ENCODE results near the gene LPP. TPM values are rescaled to one million over a fixed set of nuclear protein-coding genes. Genes with fewer than 3 reads are reported as not detected.

LPP gene
- total RNA-seq, 1 donor from 2014 or later, result 218 TPM

DNA sequence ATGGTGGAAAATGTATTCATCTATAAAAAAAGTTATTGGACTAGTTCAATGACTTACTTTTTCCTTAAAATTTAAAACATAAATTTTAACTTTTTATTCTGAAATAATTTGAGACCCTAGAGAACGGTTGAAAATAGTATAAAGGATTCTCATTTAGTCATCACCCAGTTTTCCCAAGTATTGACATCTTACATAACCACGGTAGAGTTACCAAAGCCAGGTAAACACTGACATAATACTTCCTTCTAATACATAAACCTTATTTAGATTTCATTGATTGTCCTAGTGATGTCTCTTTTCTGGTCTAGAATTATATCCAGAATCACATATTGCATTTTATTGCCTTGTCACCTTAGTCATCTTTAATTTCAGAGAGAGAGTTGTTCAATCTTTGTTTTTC lies 319.1 kb downstream of the LPP start:
- Histone ChIP-seq H3K36me3 (ENCODE audit: control insufficient read depth, insufficient read depth, low read length) (no peaks in the 10 kb centered on the region), H3K27me3 (ENCODE audit: control insufficient read depth, insufficient read depth, low read length) (no peaks in the 10 kb centered on the region), H3K4me3 (ENCODE audit: low read depth, low read length) (no peak overlapping the region)
- no peak for DNase-seq (ENCODE audit: low read depth)
- TF ChIP-seq, protein P1, sequence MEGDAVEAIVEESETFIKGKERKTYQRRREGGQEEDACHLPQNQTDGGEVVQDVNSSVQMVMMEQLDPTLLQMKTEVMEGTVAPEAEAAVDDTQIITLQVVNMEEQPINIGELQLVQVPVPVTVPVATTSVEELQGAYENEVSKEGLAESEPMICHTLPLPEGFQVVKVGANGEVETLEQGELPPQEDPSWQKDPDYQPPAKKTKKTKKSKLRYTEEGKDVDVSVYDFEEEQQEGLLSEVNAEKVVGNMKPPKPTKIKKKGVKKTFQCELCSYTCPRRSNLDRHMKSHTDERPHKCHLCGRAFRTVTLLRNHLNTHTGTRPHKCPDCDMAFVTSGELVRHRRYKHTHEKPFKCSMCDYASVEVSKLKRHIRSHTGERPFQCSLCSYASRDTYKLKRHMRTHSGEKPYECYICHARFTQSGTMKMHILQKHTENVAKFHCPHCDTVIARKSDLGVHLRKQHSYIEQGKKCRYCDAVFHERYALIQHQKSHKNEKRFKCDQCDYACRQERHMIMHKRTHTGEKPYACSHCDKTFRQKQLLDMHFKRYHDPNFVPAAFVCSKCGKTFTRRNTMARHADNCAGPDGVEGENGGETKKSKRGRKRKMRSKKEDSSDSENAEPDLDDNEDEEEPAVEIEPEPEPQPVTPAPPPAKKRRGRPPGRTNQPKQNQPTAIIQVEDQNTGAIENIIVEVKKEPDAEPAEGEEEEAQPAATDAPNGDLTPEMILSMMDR (IDR thresholded peaks at IDR 0.05; ENCODE audit: insufficient read depth, low read length, poor library complexity, severe bottlenecking), result no peak

DNA sequence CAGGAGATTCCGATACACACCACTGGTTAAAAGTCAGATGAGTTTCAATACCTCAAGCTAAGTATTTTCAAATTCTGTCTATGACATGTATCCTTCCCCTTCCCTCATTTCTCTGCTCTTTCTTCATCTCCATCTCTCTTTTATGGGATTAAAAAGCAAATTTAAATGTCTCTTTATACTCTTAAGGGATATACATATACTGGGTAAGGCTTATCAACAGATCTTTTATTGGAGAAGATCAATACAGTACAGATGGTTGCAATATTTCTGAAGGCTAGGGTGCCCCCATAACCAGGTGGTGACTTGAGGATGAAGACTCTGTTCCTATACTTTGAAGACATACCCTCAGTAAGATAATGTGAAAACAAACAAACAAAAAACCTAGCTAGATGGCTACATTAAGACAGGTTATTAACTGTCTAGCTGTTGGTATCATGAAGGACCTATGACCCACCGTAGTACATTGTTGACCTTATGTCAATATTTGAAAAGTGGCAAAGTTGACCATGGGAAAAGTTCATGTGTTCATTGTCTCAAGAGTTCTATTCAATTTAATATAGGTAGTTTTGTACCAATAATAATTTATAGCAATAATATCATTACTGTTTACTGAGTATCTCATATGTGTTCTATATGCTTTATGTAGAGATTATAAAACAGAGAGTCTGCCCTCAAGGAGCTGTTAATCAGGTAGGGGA lies 319.8 kb downstream of the LPP start:
- Histone ChIP-seq H3K4me3 (ENCODE audit: low read depth, low read length) (no peak overlapping the region), H3K36me3 (ENCODE audit: control insufficient read depth, insufficient read depth, low read length) (no peaks in the 10 kb centered on the region), H3K27me3 (ENCODE audit: control insufficient read depth, insufficient read depth, low read length) (no peaks in the 10 kb centered on the region)
- TF ChIP-seq, protein P1 (IDR thresholded peaks at IDR 0.05; ENCODE audit: insufficient read depth, low read length, poor library complexity, severe bottlenecking), result no peak
- no peak for DNase-seq (ENCODE audit: low read depth)

DNA sequence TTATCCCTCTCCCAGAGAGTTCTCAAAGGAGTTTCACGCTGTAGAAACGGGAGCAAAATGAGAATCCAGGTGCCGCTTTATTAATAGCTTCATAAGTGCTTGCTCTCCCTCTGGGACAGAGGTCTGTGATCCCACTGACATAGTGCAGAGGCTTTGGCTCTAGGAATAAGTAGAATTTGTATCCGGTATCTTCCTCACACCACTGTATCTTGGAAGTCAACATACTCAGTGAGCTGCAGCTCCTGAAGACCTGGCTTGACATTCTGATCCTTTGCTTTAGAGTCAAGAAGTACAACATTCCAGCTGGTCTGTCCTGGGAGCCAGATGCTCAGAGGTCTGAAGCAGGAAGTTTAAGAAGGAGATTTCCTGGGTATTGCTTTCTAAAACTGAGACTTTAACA lies 323.0 kb downstream of the LPP start:
- TF ChIP-seq, protein P1 (IDR thresholded peaks at IDR 0.05; ENCODE audit: insufficient read depth, low read length, poor library complexity, severe bottlenecking), result no peak
- no peaks in the 10 kb centered on the region for H3K36me3 ChIP-seq (ENCODE audit: control insufficient read depth, insufficient read depth, low read length)
- no peak overlapping the region for H3K4me3 ChIP-seq (ENCODE audit: low read depth, low read length)
- H3K27me3 ChIP-seq (ENCODE audit: control insufficient read depth, insufficient read depth, low read length), result no peaks in the 10 kb centered on the region
- DNase-seq (ENCODE audit: low read depth), result no peak

DNA sequence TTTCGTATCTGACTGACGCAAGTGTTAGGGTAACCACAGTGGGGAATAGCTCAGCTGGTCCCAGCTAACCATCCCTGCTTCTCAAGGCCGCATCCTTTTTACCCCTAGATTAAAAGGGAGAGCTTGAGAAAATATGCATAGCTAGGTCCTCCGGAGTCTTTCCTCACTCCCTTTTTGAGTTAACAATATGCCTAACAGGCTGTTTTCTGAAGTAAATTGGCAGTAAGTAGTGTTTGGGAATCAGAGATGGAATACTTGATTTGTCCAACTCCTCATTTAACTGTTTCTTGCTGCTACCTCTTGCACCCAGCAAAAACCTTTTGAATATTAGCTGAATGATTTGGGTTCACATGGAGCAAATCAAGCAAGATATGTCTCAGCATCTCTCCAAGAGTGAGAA lies 326.1 kb downstream of the LPP start:
- Histone ChIP-seq H3K27me3 (ENCODE audit: control insufficient read depth, insufficient read depth, low read length) (no peaks in the 10 kb centered on the region), H3K36me3 (ENCODE audit: control insufficient read depth, insufficient read depth, low read length) (no peaks in the 10 kb centered on the region), H3K4me3 (ENCODE audit: low read depth, low read length) (no peak overlapping the region)
- TF ChIP-seq, protein P1 (IDR thresholded peaks at IDR 0.05; ENCODE audit: insufficient read depth, low read length, poor library complexity, severe bottlenecking), result no peak
- no peak for DNase-seq (ENCODE audit: low read depth)

DNA sequence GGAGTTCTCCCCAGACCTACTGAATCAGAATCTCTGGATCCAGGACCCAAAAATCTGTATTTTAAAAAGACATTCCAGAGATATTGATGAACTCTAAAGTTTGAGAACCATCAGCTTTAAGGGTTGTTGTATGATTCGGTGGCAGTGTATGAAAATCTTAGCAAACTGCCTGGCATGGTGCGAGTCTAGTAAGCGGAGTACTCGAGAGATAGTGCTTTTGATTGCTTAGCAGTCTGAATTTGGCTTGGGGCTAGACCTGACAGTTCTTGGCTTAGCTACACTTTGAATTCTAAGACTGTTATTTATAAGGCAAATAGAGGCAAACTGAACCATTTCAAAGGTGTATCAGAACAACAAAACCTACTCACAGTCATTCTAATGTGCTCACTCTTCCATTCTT lies 329.0 kb downstream of the LPP start:
- no peaks in the 10 kb centered on the region for H3K27me3 ChIP-seq (ENCODE audit: control insufficient read depth, insufficient read depth, low read length)
- no peak overlapping the region for H3K4me3 ChIP-seq (ENCODE audit: low read depth, low read length)
- H3K36me3 ChIP-seq (ENCODE audit: control insufficient read depth, insufficient read depth, low read length), result no peaks in the 10 kb centered on the region
- no peak for DNase-seq (ENCODE audit: low read depth)
- TF ChIP-seq, protein P1 (IDR thresholded peaks at IDR 0.05; ENCODE audit: insufficient read depth, low read length, poor library complexity, severe bottlenecking), result no peak

DNA sequence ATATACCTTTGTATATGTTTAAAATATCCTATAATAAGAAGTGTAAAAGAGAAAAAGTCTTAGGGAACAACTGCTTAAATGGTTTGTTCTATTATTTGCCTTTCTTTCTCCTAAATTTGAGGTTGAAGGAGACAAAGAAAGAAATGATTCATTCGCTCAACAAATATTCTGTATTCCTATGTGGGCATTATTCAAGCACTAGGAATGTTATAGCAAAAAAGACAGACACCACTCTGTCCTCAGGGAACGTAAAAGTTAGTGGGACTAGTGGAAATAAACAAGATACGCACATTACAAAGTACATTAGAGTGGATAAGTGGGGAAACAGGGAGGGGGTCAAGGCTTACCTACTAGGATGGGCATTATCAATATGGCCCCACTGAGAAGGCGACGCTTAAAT lies 332.2 kb downstream of the LPP start:
- TF ChIP-seq, protein P1 (IDR thresholded peaks at IDR 0.05; ENCODE audit: insufficient read depth, low read length, poor library complexity, severe bottlenecking), result no peak
- no peak overlapping the region for H3K4me3 ChIP-seq (ENCODE audit: low read depth, low read length)
- no peaks in the 10 kb centered on the region for H3K27me3 ChIP-seq (ENCODE audit: control insufficient read depth, insufficient read depth, low read length)
- no peaks in the 10 kb centered on the region for H3K36me3 ChIP-seq (ENCODE audit: control insufficient read depth, insufficient read depth, low read length)
- DNase-seq (ENCODE audit: low read depth), result no peak

All from kidney epithelial cell (primary cell).